HG03469 (cell line): ENCODE data around the gene KLHL6.

Experiments used
- ATAC-seq: cut with Tn5 transposase; IDR thresholded peaks from one replicate; pipeline ENCODE4 v1.9.1; 2021; ENCODE audit warnings: mild to moderate bottlenecking, moderate library complexity, moderate number of reproducible peaks; ENCODE audit not compliant: unreplicated experiment

KLHL6 gene

DNA sequence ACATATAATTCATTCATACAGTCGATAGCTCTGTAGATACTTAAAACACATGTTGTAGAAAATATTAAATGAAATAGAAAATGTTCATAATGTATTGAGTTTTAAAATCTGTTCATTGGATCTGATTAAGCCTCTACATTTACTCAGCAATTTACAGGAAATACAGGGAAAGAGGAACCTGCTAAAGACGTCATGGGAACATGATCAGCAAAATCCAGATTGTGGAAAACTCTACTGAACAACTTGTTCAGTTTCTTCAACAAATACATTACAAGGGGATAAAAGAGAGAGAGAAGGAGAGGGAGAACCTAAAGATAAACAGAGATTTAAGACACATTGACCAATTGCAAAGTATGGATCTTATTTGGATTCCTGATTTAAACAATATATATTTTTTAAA lies 46.7 kb downstream of the KLHL6 start:
- no peak for ATAC-seq

DNA sequence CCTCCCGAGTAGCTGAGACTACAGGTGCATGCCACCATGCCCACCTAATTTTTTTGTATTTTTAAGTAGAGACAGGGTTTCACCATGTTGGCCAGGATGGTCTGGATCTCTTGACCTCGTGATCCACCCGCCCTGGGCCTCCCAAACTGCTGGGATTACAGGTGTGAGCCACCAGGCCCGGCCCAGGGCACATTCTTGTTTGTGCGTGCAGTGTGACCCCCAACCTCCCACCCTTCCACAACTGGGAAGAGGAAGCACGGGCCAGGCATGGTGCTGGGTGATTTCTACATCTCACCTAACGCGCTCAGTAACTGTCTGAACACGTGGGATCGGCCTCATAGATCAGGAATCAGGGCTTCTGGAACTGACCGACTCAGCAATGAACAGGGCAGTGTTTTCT lies 48.0 kb downstream of the KLHL6 start:
- no peak for ATAC-seq

DNA sequence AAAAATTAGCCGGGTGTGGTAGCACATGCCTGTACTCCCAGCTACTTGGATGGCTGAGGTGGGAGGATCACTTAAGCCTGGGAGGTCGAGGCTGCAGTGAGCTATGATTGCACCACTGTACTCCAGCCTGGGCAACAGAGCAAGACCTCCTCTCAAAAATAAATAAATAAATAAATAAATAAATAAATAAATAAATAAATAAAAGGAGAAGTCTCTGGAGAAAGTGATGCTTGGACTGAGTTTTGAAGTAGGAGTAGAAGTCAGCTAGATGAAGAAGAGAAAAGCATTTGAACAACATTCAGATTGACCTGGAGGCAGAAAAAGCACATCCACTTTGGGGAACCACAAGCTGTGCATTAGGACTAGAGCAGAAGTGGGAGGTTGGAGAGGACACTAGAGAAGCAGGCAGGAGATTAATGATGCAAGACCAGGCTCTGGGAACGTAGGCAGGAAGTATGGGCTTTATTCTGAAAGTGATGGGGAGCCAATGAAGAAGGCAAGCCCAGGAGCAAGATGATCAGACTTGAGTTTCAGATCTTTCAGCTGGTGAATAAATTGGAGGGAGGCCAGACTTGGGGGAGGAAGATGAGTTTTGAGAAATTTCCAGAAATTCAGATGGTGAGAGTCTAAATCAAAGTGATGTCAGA lies 48.7 kb downstream of the KLHL6 start:
- no peak for ATAC-seq

DNA sequence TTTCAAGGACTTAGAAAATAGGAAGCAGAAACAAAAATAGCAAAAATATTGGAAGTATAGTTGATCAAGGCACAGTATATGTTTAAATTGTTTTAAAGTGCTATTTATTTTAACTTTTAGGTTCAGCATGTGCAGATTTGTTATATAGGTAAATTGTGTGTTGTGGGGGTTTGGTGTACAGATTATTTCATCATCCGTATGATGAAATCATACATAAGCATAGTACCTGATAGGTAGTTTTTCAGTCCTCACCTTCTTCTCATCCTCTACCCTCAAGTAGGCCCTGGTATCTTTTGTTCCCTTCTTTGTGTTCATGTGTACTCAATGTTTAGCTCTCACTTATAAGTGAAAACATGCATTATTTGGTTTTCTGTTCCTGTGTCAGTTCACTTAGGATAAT lies 50.9 kb downstream of the KLHL6 start:
- no peak for ATAC-seq

DNA sequence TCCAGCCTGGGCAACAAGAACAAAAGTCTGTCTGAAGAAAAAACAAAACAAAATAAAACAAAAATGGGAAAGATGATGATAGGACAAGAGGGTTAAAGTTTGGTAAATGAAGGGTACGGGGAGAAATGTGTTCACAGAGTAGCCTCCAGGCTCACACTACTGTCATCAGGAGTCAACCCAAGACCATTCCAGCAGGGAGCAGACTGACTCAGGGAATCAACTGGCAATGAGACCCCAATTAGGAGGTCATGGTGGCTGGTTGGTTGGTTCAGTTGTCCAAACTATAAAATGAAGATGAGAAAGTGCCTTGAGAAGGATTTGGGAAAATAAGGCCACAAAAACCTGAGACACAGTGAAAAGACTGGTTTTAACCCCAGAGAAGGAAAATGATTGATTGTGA lies 51.8 kb downstream of the KLHL6 start:
- ATAC-seq: no peak

DNA sequence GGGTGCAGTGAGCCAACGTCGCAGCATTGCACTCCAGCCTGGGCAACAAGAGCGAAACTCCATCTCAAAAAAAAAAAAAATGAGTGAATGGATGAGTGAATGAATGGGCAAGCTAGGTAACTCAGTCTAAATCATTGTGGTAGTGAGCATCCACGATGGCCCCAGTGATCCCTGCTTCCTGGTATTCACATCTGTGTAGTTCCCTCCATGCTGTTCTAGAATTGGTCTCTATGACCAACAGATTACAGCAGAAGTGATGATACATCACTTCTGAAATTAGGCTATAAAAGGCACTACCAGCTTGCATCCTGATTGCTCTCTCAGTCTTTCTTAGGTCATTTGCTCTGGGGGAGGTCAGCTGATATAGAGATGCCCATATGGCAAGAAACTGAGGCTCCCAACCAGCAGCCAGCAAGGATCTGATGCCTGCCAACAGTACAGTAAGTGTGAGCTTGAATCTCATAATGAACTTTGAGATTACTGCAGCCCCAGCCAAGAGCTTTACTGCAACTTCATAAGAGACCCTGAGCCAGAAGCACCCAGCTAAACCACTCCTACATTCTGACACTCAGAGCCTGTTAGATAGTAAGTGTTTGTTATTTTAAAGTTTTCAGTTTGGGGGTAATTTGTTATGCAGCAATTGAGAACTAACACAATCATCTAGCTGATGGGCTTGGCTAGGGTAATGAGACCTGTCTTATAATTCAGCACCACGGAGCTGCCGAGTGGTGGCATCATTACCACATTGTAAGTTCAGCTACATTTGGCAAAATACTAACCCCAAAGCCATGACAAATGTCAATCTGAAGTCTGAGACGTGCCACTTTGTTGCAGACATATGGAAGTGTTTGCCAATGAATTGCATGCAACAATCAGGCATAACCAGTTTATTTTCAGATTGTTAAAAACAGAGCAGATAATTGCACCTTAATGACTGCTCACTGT lies 53.0 kb downstream of the KLHL6 start:
- ATAC-seq: no peak

DNA sequence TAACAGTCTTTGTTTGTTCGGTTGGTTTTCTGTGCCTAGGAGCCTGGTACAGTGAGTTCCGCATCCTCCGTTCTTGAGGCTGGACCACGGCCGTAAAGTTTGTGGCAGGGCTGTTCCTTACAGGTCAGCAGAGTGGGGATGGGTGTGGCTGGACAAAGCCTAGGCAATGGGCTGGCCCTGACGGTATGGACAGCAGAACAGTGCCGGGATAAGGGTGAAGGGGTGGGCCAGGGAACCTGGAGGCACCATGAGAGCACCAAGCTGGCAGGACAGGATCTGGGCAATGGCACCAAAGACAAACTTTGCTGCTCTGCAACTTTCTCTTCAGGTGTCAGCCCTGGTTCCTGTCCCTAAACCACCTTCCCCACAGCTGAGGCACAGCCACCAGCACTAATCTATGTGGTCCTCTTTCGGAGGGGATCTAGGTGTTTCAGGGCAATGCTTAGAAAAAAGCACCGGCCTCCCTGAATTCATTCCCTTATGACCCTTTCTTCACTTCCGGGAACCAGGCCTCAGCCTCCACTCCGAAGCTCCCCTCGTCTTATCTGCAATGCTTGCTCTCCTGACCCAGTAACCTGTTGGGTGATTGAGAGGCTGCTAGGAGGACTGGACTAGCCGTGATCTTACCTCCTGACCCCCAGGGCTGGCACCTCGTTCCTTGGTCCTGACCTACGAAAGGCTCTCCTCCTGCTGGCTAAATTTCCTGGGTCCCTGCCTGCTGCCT lies 54.4 kb downstream of the KLHL6 start:
- ATAC-seq: no peak

DNA sequence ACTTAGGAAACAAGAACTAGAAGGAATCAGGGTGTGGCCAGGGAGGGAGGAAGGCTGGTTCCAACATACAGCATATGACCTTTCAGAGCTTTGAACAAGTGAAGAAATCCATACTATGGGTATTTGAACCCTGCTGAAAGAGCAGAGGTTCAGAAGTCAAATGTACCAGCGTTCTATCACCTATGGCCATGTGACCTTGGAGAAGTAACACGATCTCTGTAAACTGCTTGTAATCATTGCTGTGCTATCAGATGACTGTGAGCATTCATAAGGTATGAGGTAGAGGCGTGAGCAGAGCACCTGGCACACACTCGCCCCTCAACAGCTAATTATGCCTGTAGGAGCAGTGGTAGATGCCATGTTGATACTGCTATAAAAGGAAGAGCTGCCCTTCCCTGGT lies 55.2 kb downstream of the KLHL6 start:
- no peak for ATAC-seq

DNA sequence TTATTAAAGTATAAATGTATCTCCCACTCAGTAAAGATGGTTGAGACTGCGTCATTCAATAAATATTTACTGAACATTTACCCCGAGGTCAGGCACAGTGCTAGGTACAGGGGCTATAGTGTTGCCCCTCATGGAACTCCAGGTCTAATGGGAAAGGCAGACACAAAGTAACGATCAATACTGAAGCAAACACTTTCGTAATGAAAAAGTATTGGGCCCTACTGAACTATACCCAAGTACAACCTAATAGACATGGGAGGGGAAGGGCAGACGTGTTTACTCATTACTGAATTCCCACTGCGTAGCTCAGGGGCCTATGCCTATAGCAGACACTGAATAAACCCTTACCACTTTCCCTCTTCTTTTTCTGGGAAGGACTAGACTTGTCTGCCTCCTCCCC lies 56.9 kb downstream of the KLHL6 start:
- ATAC-seq: no peak

DNA sequence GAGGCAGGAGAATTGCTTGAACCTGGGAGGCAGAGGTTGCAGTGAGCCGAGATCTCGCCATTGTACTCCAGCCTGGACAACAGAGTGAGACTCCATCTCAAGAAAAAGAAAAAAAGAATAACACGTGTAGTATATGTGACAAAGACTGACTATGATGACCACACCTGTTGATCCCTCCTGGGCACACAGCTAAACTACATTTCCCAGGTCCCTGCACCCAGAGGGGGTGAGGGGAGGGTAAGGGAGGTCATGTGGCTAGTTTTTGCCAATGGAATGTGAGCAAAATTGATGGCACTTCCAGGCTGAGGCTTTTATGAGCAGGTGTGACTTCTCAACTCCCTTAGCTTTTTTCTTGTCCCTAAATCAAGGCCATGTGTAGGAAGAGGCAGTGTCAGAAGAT lies 58.2 kb downstream of the KLHL6 start:
- ATAC-seq: no peak

DNA sequence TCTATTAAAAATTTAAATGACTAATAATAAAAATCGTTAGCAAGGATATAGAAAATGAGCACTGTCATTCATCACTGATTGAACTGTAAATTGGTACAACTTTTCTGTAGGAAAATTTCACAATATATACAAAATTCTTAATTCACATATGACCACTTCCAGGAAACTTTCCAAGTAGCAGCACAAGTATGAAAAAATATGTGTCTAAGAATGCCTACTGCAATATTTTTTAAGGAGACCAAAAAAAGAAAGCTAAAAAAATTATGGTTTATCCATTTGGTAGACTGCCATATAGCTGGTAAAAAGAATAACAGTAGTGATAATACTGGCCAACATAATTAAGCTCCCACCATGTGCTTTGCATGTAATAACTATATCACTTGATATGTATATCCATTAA lies 59.2 kb downstream of the KLHL6 start:
- no peak for ATAC-seq

DNA sequence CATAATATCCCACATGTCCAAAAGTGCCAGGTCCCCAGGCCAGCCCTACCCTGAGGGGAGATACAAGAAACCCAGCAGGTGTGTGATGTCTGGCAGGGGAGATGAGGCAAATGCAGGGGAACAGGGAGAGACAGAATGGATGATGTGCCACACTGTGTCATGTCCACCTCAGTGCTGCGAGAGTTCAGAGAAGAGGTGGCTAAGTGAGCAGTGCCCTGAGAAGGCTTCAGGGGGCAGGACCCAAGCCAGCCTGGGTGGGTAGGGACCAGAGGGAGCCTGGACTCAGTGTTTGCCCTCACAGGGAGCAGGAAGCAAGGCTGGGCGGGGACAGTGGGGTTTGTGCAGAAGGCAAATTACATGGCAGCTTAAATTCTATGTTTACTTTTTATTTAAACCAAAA lies 61.2 kb downstream of the KLHL6 start:
- ATAC-seq: no peak

DNA sequence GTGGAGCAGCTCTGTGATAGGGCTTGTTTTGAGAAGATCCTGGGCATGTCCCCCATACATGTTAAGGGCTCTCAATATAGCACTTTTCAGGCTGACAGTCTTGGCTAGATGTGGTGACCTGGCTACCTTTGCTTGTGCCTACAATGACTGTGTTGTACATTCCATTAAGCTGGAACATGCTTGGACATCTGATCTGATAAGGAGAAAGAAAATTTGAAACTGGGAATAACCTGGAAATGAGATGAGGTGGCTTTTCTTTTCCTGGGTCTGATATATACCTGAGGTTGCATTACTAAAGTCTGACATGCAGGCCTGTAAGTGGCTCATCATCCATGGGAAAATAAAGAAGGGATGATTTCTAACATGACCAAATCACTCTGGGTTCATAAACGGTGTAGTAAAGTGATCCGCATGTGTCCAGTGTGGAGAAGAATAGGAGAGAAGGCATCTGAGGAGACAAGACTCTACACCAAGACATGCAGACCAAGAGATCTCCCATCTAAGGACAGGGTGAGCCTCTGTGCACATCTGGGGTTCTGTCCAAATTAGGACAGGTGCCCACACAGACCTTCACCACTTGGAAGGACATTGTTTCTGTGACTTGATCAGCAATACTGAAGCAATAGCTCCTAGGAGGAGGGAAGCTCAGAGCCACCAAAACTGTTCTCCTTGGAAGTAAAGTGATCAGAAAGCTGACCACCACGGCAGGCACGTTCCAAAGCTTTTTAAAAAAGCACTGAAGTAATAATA lies 62.0 kb downstream of the KLHL6 start:
- ATAC-seq: no peak

DNA sequence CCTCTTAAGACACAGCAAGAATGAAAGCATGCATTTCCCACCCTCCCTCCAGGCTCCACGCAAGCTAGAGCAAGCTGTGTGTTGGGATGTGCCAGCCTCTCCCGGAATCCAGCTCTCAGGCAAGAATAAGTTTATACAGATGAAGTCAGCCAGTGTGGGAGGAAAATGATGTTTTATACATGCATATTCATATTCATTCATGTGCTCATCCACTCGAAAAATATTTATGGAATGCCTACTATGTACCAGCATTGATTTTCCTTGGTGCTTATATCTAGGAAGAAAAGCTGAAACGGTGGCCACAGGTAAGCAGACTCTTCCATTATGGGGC lies 62.7 kb downstream of the KLHL6 start:
- no peak for ATAC-seq

DNA sequence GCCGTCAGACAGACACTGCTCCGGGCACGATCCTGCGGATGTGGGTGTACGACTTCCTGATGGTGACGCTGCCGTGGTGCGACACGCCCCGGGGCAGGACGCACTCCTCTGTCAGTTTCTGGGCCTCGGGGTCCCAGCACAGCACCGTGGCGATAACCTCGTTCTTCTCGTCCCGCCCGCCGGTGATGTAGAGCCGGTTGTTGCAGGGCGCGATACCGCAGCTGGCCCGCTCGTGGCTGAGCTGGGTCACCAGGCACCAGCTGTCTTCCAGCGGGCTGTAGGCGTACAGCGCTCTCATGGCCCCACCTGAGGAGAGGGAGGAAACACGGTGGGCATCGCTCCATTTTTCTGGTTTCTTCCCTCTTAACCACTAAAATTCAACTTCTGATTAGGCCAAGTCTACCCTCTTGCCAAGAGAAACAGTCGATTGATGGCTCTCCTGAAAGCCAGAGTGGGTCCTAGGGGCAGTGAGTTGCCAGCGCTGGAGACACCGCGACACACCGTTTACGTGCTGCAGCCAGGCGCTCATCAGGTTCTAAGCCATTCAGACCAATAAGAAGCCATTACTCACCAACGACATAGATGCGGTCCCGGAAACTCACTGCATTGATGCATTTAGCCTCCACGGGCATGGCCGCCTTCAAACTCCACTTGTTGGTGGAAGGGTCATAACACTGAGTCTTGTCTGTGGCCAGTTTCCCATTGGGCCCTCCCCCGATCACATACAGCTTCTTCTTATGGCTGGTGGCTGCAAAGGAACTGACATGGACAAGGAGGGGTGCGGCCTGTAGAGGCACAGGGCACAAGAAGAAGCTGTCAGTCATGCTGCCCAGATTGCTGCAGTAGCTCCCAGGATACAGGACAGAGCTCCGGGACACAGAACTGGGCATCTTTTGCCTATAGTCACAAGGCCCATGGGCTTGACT lies 63.3 kb downstream of the KLHL6 start:
- no peak for ATAC-seq

DNA sequence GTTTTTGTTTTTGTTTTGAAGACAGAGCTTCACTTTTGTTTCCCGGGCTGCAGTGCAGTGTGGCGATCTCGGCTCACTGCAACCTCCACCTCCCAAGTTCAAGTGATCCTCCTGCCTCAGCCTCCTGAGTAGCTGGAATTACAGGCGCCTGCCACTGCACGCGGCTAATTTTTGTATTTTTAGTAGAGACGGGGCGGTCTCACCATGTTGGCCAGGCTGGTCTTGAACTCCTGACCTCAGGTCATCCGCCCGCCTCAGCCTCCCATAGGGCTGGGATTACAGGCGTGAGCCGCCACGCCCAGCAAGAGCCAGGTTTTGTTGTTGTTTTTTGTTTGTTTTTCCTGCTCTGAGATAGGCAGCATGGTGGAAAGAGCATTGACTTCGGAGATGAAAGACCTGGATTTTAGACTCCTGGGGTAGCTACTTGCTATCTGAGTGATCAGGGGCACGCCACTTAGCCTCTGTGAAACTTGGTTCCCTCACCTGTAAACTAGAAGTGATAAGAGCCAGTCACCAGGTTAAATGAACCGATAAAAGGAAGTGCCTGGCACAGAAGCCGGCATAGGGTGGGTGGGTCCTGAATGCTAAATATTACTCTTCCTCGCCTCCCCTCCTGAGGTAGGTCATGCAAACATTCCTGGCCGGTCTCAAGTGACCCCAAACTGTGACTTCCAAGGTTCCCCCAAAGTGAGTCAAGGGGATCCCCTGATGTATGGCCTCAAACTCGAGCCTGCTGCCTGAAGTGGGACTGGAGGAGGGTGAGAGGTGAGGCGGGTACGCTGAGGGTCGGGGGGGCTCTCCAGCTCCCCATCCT lies 64.2 kb downstream of the KLHL6 start:
- no peak for ATAC-seq

DNA sequence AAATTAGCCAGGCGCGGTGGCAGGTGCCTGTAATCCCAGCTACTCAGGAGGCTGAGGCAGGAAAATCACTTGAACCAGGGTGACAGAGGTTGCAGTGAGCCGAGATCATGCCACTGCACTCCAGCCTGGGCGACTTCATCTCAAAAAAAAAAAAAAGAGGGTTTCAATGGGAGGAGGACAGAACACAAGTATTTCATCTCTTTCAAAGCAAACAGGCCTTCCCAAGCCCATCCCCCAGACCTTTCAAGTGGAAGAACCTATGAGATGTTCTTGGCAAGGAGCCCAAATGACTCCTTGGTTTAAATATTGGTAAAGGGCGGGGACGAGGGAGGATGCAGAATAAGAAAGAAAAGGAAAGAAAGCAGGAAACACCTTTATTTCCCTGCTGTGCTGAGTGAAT lies 64.9 kb downstream of the KLHL6 start:
- ATAC-seq: no peak

DNA sequence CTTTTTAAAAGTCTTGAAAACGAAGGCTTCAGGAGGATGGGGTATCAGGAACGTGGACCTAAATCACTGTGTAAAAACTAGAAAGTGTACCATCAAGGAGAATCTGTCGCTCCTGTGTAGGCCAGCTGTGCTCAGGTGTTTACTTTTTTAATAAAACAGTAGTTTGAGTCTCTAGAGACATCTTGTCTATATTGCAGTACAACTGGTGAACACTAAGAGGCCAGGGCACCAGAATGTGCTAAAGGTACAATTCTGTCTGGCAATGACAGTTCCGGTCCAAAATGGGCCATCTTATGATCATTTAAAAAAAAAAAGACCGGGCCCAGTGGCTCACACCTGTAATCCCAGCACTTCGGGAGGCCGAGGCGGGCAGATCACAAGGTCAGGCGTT lies 65.3 kb downstream of the KLHL6 start:
- no peak for ATAC-seq

DNA sequence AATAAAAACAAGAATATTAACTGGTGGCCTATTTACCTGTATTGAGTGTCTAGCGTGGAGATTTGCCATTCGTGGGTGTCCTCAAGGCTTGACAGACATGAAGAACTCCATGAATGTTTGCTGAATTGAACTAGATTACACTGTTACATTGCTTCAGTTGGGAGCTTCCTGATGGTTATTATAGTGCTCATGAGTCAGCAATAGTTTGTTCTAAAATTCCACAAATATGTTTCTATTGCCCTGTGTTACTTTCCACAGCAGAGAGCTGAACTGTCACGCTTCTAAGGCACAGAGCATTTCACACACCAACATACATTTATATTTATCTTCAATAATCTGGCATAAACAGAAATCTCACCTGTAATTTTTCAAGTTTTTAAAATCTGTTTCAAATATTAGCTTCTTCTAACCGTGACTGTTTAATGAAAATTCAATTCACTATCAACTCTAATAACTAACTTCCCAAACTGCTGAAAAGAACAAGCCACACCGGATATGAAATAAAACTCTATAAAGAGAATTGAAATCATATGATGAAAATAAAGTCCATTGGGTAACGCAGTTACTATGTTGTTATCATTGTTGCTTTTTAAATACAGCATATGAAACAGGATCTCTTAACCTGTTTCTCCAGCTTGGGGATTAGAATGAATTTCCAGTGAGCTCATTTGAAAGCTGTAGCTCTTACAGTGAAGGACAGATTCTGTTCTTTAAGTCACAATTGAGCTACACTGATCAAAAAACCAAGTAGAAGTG lies 65.9 kb downstream of the KLHL6 start:
- ATAC-seq: no peak
